H1 (cell line): ENCODE measurements around the gene CTSH. TPM values are rescaled to one million over a fixed set of nuclear protein-coding genes. Genes with fewer than 3 reads are reported as not detected.

Experiments used
- CTCF ChIA-PET: fragments of 300-600 bp; sonication (Branson Sonifier 250); formaldehyde crosslinking; loops from one replicate; lab custom pipeline; 2021; ENCODE audit not compliant: partially characterized antibody; lab: Charles Lee
- POLR2A ChIA-PET: fragments of 300-600 bp; sonication (Branson Sonifier 250); formaldehyde crosslinking; loops from one replicate; lab custom pipeline; 2021; ENCODE audit warnings: inconsistent platforms; ENCODE audit not compliant: partially characterized antibody; lab: Charles Lee
- DNase-seq, 2 experiments: peaks; one replicate each; pipeline versions ENCODE4 v3.0.0 to v3.0.0-alpha.2; 2010 to 2022; ENCODE audit warnings: low spot score in 2 of 2, low read depth in 1 of 2, mixed read lengths in 1 of 2
- FAIRE-seq: peaks from 2 replicates; lab custom pipeline; 2011; peaks lifted over from hg19 to GRCh38; lab: Jason Lieb, UNC
- H2AFZ ChIP-seq: 2 replicates; pipeline ENCODE4 v1.8.1; 2012; ENCODE audit warnings: low read length, inconsistent platforms
- H2AK5ac ChIP-seq: 2 replicates; pipeline ENCODE4 v1.6.1; 2013; ENCODE audit warnings: low read depth, low read length
- H2BK120ac ChIP-seq: replicated peaks from 2 replicates; pipeline ENCODE3; 2013; ENCODE audit warnings: low read depth, low read length, inconsistent platforms
- H2BK12ac ChIP-seq: 2 replicates; pipeline ENCODE4 v1.6.1; 2013; ENCODE audit warnings: low read depth, low read length
- H2BK15ac ChIP-seq: 2 replicates; pipeline ENCODE4 v1.6.1; 2013; ENCODE audit warnings: low read length
- H2BK20ac ChIP-seq: 2 replicates; pipeline ENCODE4 v1.6.1; 2013; ENCODE audit warnings: low read length
- H2BK5ac ChIP-seq: 2 replicates; pipeline ENCODE4 v1.6.1; 2013; ENCODE audit warnings: low read depth, low read length
- H3K14ac ChIP-seq: 2 replicates; pipeline ENCODE4 v1.6.1; 2013; ENCODE audit warnings: inconsistent platforms; ENCODE audit not compliant: insufficient read length
- H3K18ac ChIP-seq: 2 replicates; pipeline ENCODE4 v1.6.1; 2013; ENCODE audit warnings: low read length; ENCODE audit errors: extremely low read depth
- H3K23ac ChIP-seq: 2 replicates; pipeline ENCODE4 v1.6.1; 2013; ENCODE audit warnings: inconsistent platforms; ENCODE audit not compliant: insufficient read length
- H3K23me2 ChIP-seq: 2 replicates; pipeline ENCODE4 v1.6.1; 2013; ENCODE audit warnings: low read depth, low read length
- H3K27ac ChIP-seq: 2 replicates; pipeline ENCODE4 v1.6.1; 2011; ENCODE audit warnings: low read depth, low read length, inconsistent platforms
- H3K27me3 ChIP-seq, 4 experiments: replicated peaks in 1 of 4; 1 replicate in 1 of 4; 2 replicates in 3 of 4; pipeline versions ENCODE4 v1.6.1 to v1.8.1; 2011 to 2013; ENCODE audit warnings: low read length in 3 of 4, mild to moderate bottlenecking in 3 of 4, inconsistent platforms in 2 of 4, mixed read lengths in 2 of 4, moderate library complexity in 1 of 4; ENCODE audit not compliant: control insufficient read depth in 3 of 4, insufficient read depth in 3 of 4; ENCODE audit errors: extremely low read depth in 1 of 4
- H3K36me3 ChIP-seq, 4 experiments: 2 replicates each; pipeline versions ENCODE4 v1.6.1 to v1.8.1; 2011 to 2013; ENCODE audit warnings: mild to moderate bottlenecking in 4 of 4, low read length in 3 of 4, moderate library complexity in 2 of 4, control low read depth in 1 of 4, inconsistent platforms in 1 of 4; ENCODE audit not compliant: insufficient read depth in 4 of 4, control insufficient read depth in 2 of 4
- H3K4ac ChIP-seq: replicated peaks from 2 replicates; pipeline ENCODE3; 2013; ENCODE audit warnings: low read length, low read depth, mixed read lengths, inconsistent platforms; ENCODE audit not compliant: insufficient read length
- H3K4me1 ChIP-seq, 4 experiments: replicated peaks in 1 of 4; 1 replicate in 1 of 4; 2 replicates in 3 of 4; pipeline versions ENCODE4 v1.6.1 to v1.8.1; 2011 to 2013; ENCODE audit warnings: low read length in 3 of 4, inconsistent platforms in 2 of 4, mixed read lengths in 1 of 4; ENCODE audit not compliant: insufficient read depth in 4 of 4, control insufficient read depth in 3 of 4
- H3K4me2 ChIP-seq, 2 experiments: 2 replicates each; pipeline versions ENCODE4 v1.6.1 to v1.8.1; 2011 to 2013; ENCODE audit warnings: low read depth in 2 of 2, low read length in 2 of 2, control low read depth in 1 of 2, inconsistent platforms in 1 of 2, mild to moderate bottlenecking in 1 of 2; ENCODE audit not compliant: insufficient read depth in 1 of 2
- H3K4me3 ChIP-seq, 4 experiments: fragments of 200-600, 300-600 bp in 1 of 4; sonication (generic), shearing (Covaris generic), sonication (Bioruptor Twin) in 1 of 4; 2 replicates each; pipeline versions ENCODE4 v1.5.1 to v1.8.1; 2011 to 2016; ENCODE audit warnings: low read length in 4 of 4, low read depth in 3 of 4, control low read depth in 2 of 4, inconsistent platforms in 2 of 4, mild to moderate bottlenecking in 2 of 4, mixed read lengths in 1 of 4, moderate library complexity in 1 of 4; ENCODE audit not compliant: insufficient read depth in 2 of 4; ENCODE audit errors: extremely low read depth in 1 of 4
- H3K56ac ChIP-seq: replicated peaks from 2 replicates; pipeline ENCODE3; 2013; ENCODE audit warnings: low read depth, mild to moderate bottlenecking, mixed read lengths, low read length, inconsistent platforms; ENCODE audit not compliant: insufficient read length
- H3K79me1 ChIP-seq: 2 replicates; pipeline ENCODE4 v1.6.1; 2013; ENCODE audit warnings: low read depth, low read length, control low read depth
- H3K79me2 ChIP-seq, 2 experiments: 2 replicates each; pipeline versions ENCODE4 v1.6.1 to v1.8.1; 2012 to 2013; ENCODE audit warnings: low read length in 2 of 2, mild to moderate bottlenecking in 2 of 2, inconsistent platforms in 1 of 2; ENCODE audit not compliant: insufficient read depth in 2 of 2, control insufficient read depth in 1 of 2
- H3K9ac ChIP-seq, 4 experiments: replicated peaks in 1 of 4; 1 replicate in 1 of 4; 2 replicates in 3 of 4; pipeline versions ENCODE4 v1.6.1 to v1.8.1; 2011 to 2013; ENCODE audit warnings: low read depth in 3 of 4, low read length in 3 of 4, control low read depth in 2 of 4, mild to moderate bottlenecking in 2 of 4, moderate library complexity in 2 of 4, inconsistent platforms in 1 of 4; ENCODE audit errors: extremely low read depth in 1 of 4
- H3K9me3 ChIP-seq, 2 experiments: 2 replicates each; pipeline versions ENCODE4 v1.6.1 to v1.8.1; 2012 to 2013; ENCODE audit warnings: mild to moderate bottlenecking in 2 of 2, moderate library complexity in 2 of 2, control low read depth in 1 of 2, inconsistent platforms in 1 of 2, low read depth in 1 of 2, low read length in 1 of 2, mixed read lengths in 1 of 2; ENCODE audit not compliant: insufficient read depth in 2 of 2
- H4K20me1 ChIP-seq, 2 experiments: replicated peaks in 1 of 2; 2 replicates each; pipeline versions ENCODE3 to v1.8.1; 2011 to 2013; ENCODE audit warnings: inconsistent platforms in 2 of 2, low read length in 2 of 2, mild to moderate bottlenecking in 1 of 2; ENCODE audit not compliant: insufficient read depth in 2 of 2, control insufficient read depth in 1 of 2
- H4K5ac ChIP-seq: 2 replicates; pipeline ENCODE4 v1.6.1; 2013; ENCODE audit warnings: low read length, low read depth, mixed read lengths, inconsistent platforms; ENCODE audit not compliant: insufficient read length
- H4K8ac ChIP-seq: 2 replicates; pipeline ENCODE4 v1.8.0; 2013; ENCODE audit warnings: mild to moderate bottlenecking, moderate library complexity, low read length, inconsistent platforms; ENCODE audit not compliant: insufficient read depth; ENCODE audit errors: extremely low read depth
- H4K91ac ChIP-seq: replicated peaks from 2 replicates; pipeline ENCODE3; 2013; ENCODE audit warnings: low read length, mixed read lengths, inconsistent platforms; ENCODE audit not compliant: insufficient read length
- GTF2F1 ChIP-seq: IDR thresholded peaks from 2 replicates; pipeline ENCODE4 v1.6.1; 2012; ENCODE audit warnings: low read depth, low read length, improper control_type of control experiment, borderline replicate concordance
- HDAC2 ChIP-seq, 2 experiments: fragments of 300-600 bp in 1 of 2; sonication (generic) in 1 of 2; IDR thresholded peaks; 2 replicates each; pipeline ENCODE4 v1.6.1; 2011 to 2012; ENCODE audit warnings: low read depth in 2 of 2, low read length in 2 of 2, mild to moderate bottlenecking in 2 of 2, moderate library complexity in 2 of 2, borderline replicate concordance in 1 of 2, inconsistent platforms in 1 of 2
- JUN ChIP-seq: IDR thresholded peaks from 2 replicates; pipeline ENCODE4 v1.6.1; 2011; ENCODE audit warnings: low read depth, mild to moderate bottlenecking, improper control_type of control experiment, low read length
- KDM1A ChIP-seq: fragments of 200-600, 300-600 bp; sonication (generic); IDR thresholded peaks from 2 replicates; pipeline ENCODE4 v1.7.1; 2016; ENCODE audit warnings: mild to moderate bottlenecking, low read length, borderline replicate concordance
- POLR2AphosphoS5 ChIP-seq: IDR thresholded peaks from 2 replicates; pipeline ENCODE4 v1.6.1; 2011; ENCODE audit warnings: low read depth, low read length
- RNF2 ChIP-seq: fragments of 200-900, 300-1000 bp; sonication (generic); IDR thresholded peaks from 2 replicates; pipeline ENCODE4 v1.7.1; 2016; ENCODE audit warnings: borderline replicate concordance, low read depth, mild to moderate bottlenecking, antibody characterized with exemption, low read length; ENCODE audit not compliant: poor library complexity, severe bottlenecking; ENCODE audit errors: missing control alignments
- SP2 ChIP-seq: IDR thresholded peaks from 2 replicates; pipeline ENCODE4 v1.6.1; 2012; ENCODE audit warnings: mild to moderate bottlenecking, low read length, inconsistent platforms
- WGBS, 2 experiments: shearing (Covaris generic) in 1 of 2; methylation state at CpG; one replicate each; pipeline versions ENCODE4 v1.1.6 to v1.1.7; 2013 to 2015; ENCODE audit warnings: low lambda C conversion rate in 2 of 2, mixed read lengths in 2 of 2, inconsistent platforms in 1 of 2, low coverage in 1 of 2, missing lambda C conversion rate in 1 of 2; ENCODE audit not compliant: insufficient replicate concordance in 2 of 2, insufficient coverage in 1 of 2, insufficient read length in 1 of 2; ENCODE audit errors: extremely low coverage in 1 of 2, missing lambda C conversion rate in 1 of 2; 5-methylcytosine and 5-hydroxymethylcytosine counted together
- polyA plus RNA-seq, 7 experiments: library from polyadenylated mRNA; depleted of rRNA in 3 of 7; stranded (reverse) in 5 of 7; unstranded in 2 of 7; fragments of >200 nt in 5 of 7; fragments of 200-250 nt in 2 of 7; gene quantifications; 1 replicate in 5 of 7; 2 replicates in 1 of 7; 4 replicates in 1 of 7; pipeline versions ENCODE4 v1.2.1 to v1.2.3, GENCODE V29; 2011 to 2013; ENCODE audit warnings: missing spikeins in 2 of 7, mixed read lengths in 2 of 7
- total RNA-seq: library from RNA; stranded (reverse); fragmentation: NEBNext Ultra II Directional; extraction: Animal tissue kit (Norgen Biotek cat#: 25700); gene quantifications from 2 replicates; pipeline ENCODE4 v1.2.1, GENCODE V29; 2021

CTSH gene
- total and polyA plus RNA-seq, 2 of the 8 experiments (the other 6 are each of a cell fraction or from before 2014, with no cell fraction given): 34.0 to 36.8 TPM

DNA sequence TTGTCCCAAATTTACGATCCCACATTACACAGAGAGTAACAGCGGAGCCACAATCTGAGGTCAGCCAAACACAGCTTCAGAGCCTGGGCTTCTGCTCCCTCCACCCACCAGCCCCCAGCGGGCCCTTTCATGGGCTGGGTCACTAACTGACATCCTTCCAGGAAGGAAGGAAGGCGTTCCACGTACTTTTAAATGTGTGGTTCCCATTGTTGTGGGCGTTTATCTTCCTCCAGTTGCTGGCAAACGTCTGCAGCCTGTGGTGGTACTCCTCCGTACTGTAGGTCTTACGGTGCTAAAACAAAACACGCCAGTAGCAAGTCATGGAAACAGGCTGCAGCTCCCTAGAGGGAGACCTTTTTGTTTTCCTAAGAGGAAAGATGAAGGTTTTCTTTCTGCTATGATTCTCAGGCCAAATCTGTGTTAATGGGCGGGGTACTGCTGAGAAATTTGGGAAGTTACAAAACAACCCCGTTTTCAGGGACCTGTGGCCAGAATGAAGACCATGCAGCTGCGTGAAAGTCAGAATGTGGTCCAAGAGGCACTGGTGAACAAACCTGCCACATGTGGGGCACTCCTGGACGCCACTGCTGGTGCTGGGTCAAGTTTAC lies 7.6 kb downstream of the CTSH start:
- no peaks in the 10 kb centered on the region for H4K20me1 ChIP-seq
- no peak overlapping the region for H3K4me3 ChIP-seq
- H3K79me2 ChIP-seq: no peaks in the 10 kb centered on the region
- ChIA-PET POLR2A (interaction anchor here (1.5 kb wide), 1 partner anchor 11 kb away, joined by 4 read pairs; no protein-coding TSS in a partner anchor), CTCF (interaction anchor here (1.3 to 1.5 kb wide), 2 partner anchors 23 to 42 kb away, joined by 3 to 6 read pairs; no protein-coding TSS in a partner anchor)
- H3K9me3 ChIP-seq: no peaks in the 10 kb centered on the region
- no peak overlapping the region for H2BK20ac ChIP-seq
- no peak overlapping the region for H2BK12ac ChIP-seq
- DNase-seq (no peak), FAIRE-seq (no peak)
- no peaks in the 10 kb centered on the region for H3K79me1 ChIP-seq
- no peak overlapping the region for H4K91ac ChIP-seq
- H3K36me3 ChIP-seq: peaks cover 0 to 6% (median 0%) of the 10 kb centered on the region in 4 experiments; a peak in 2 of 8 replicates
- H3K4me1 ChIP-seq: no peaks in the 10 kb centered on the region
- no peak overlapping the region for H3K56ac ChIP-seq
- no peak overlapping the region for H3K9ac ChIP-seq
- no peak overlapping the region for H3K18ac ChIP-seq
- H2BK5ac ChIP-seq: no peak overlapping the region
- no peak overlapping the region for H4K5ac ChIP-seq
- no peak overlapping the region for H2BK15ac ChIP-seq
- H3K27me3 ChIP-seq: no peaks in the 10 kb centered on the region
- H3K23me2 ChIP-seq: no peaks in the 10 kb centered on the region
- 87% methylated on average over 14 of the region's 14 CpGs; no CpG with 5 or more reads in 1 of the 2 experiments for WGBS, 2 experiments
- H3K4ac ChIP-seq: no peak overlapping the region
- H3K27ac ChIP-seq: no peak overlapping the region
- no peak overlapping the region for H3K4me2 ChIP-seq
- H2AK5ac ChIP-seq: no peak overlapping the region
- H2AFZ ChIP-seq: no peak overlapping the region
- no peak overlapping the region for H4K8ac ChIP-seq
- H3K23ac ChIP-seq: no peak overlapping the region
- H3K14ac ChIP-seq: no peak overlapping the region
- H2BK120ac ChIP-seq: no peak overlapping the region
- TF ChIP-seq JUN (no peak), KDM1A (no peak), SP2 (no peak), POLR2AphosphoS5 (no peak), GTF2F1 (no peak), RNF2 (no peak), HDAC2 (IDR thresholded peaks at IDR 0.05; ENCODE audit: borderline replicate concordance in 1 of 2, low read depth in 2 of 2, low read length in 2 of 2) (no peak)
